LNCAP (cell line): ENCODE data around the gene PGF.

Experiments used
- CTCF ChIP-seq: fragments of 450-650 bp; IDR thresholded peaks from 2 replicates; pipeline ENCODE4 v1.5.1; 2017; ENCODE audit warnings: mild to moderate bottlenecking

The PGF gene

GRCh38 chr14:74976264-74977113 lies 21.1 kb upstream of the PGF start:
- no peak for TF ChIP-seq CTCF

DNA sequence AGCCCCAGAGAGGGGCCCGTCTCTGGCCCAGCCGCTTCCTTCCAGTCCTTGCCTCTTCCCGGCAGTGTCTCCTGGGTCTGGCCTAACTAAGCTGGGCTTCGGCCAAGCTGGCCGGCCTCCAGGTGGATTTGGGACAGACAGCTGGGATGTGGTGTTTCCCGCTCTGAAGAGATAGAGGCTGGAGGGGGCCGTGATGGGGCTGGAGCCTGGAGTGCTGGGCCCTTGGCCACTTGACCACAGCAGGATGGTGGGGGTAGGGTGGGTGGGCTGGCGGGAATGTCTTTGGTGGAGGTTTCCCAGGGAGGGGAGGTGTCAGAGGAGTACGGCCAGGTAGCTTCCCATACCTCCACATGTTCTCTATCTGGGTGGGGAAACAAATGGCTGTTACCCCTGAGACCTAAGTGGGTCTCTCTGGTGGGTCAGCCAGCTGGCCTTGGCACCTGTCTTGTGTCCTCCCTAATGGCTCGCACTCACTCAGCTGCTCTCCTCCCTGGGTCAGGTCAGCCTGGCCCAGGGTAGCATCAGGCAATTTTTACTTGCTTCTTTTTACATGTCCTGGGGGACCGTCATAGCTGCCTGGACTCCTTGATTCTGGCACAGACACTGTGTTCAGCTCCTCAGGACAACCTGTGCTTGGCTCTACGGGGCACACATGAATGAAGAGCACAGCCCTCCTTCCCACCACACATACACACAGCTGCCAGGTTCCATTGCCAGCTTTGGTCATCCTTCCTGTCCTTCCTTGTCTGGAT lies 19.8 kb upstream of the PGF start:
- no peak for TF ChIP-seq CTCF

DNA sequence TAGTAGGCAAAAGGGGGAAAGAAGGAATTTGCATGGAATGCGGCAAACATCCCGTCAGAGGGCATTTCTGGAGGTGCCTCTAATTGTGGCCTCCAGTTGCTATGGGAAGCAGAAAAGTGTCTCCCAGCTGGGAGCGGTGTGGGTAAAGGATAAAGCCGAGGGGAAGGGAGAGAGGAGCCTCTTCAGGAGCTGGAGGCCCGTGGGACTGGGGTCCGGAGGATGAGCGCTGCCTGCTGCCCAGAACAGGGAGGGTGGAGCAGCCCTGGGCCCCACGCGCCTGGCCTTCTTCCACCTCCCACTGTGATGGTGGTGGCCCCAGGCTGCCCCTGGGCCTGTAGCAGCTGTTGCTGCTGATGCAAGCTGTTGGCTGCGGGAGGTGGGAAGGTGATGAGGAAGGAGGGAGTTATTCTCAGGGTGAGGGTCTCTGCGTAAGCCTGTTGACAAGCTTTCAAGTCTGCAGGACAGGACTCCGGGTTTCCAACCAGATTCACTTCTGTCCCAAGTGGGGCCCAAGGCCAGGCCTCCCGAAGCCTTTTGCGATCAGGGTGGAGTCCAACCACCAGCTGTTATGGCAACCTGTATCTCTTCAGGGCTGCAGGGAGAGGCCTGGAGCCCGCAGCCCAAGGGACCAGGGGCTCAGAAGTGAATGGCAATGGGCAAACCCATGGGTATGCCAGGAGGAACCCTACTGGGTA lies 19.1 kb upstream of the PGF start:
- no peak for TF ChIP-seq CTCF

DNA sequence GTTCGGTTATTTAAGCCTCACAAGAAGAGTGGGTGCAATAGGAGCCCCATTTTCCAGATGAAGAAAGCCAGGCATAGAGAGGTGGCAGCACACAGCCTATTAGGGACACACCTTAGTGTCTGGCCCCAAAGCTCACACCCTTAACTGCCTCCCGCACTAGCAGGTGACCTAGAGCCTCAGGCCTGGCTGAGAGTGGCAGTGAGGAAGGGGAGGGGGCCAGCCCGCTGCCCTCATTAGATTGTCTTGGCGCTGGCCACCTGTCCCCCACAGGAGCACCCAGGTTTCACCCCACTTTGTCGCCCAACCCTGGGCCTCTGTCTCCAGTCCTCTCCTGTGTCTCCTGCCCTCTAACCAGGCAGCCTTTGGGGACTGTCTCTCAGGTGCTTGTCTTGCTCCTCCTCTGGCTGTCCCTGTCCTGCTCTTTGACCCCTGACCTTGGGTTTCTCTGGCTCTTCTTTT lies 18.5 kb upstream of the PGF start:
- TF ChIP-seq CTCF = no peak

- TF ChIP-seq CTCF = no peak
Observed at GRCh38 chr14:74973003-74973653, 17.7 kb upstream of the PGF start.

DNA sequence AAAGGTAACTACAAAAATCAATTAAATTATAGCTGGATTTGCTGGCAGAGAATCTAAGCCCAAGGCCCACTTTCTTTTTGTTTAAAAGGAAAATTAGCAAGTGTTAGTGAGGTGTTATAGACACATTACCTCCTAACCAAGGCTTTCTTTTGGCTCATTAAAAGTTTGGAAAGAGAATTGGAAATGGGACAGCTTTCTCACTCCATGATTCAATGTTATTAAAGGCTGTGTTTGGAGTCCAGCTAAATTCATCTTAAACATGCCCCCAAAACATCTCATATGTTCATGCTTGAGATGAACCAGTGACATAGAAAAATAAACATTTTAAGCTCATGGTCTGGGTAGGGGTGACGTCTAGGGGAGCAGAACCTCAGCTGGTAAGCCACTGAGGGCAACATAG lies 13.4 kb upstream of the PGF start:
- TF ChIP-seq CTCF = no peak
